ENCODE measurements around the gene PRKAA2. TPM values are rescaled to one million over a fixed set of nuclear protein-coding genes. Genes with fewer than 3 reads are reported as not detected.
A peak's percentile ranks its signal among the peaks of the same experiment; 100 is the strongest.

The PRKAA2 gene
- polyA plus RNA-seq, 3 donors, result not detected

DNA sequence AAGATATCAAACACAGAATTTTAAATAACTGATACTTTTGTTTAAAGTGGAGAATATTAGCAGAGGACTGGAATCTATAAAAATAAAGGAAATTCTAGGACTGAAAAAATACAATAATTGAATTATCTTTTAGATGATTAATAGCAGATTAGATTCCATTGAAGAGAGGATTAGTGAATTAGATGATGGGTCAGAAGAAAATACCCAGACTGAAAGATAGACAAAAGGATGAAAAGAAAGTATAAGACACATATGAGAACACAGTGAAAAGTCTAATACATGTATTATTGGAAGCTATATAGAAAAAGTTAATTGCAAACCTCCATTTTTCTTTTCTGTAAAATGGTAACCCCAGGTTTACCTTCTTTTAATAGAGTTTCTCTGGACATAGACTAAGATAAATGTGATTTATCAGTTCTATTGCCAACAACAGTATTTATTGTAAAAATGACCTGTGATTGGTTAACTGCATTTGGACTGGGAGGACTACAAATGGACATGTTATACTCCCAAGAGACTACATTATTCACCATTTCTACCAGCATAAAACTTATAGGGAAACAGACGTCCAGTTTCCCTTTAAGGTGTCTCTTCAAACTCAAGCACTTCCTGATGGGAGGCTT, 11.0 kb downstream of the PRKAA2 start:
- TF ChIP-seq, protein P1, sequence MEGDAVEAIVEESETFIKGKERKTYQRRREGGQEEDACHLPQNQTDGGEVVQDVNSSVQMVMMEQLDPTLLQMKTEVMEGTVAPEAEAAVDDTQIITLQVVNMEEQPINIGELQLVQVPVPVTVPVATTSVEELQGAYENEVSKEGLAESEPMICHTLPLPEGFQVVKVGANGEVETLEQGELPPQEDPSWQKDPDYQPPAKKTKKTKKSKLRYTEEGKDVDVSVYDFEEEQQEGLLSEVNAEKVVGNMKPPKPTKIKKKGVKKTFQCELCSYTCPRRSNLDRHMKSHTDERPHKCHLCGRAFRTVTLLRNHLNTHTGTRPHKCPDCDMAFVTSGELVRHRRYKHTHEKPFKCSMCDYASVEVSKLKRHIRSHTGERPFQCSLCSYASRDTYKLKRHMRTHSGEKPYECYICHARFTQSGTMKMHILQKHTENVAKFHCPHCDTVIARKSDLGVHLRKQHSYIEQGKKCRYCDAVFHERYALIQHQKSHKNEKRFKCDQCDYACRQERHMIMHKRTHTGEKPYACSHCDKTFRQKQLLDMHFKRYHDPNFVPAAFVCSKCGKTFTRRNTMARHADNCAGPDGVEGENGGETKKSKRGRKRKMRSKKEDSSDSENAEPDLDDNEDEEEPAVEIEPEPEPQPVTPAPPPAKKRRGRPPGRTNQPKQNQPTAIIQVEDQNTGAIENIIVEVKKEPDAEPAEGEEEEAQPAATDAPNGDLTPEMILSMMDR (IDR thresholded peaks at IDR 0.05), result no peak
- Histone ChIP-seq H3K27ac (ENCODE audit: low read depth in 1 of 2, low read length in 2 of 2) (no peak overlapping the region), H3K27me3 (ENCODE audit: control insufficient read depth in 2 of 2, insufficient read depth in 2 of 2, low read length in 2 of 2) (no peaks in the 10 kb centered on the region), H3K4me3 (replicated peaks in 1 of 3; ENCODE audit: low read depth in 2 of 3, low read length in 3 of 3) (no peak overlapping the region), H3K4me1 (ENCODE audit: control insufficient read depth in 1 of 2, insufficient read depth in 2 of 2, low read length in 2 of 2) (no peaks in the 10 kb centered on the region), H3K36me3 (replicated peaks in 1 of 2; ENCODE audit: control insufficient read depth in 1 of 2, insufficient read depth in 2 of 2, low read length in 2 of 2) (no peaks in the 10 kb centered on the region), H3K4me2 (replicated peaks; ENCODE audit: extremely low read depth, low read length, poor library complexity, severe bottlenecking) (no peak overlapping the region), H4K20me1 (ENCODE audit: insufficient read depth, low read length) (no peaks in the 10 kb centered on the region), H2AFZ (ENCODE audit: insufficient read depth, low read depth, low read length, poor library complexity, severe bottlenecking) (no peak overlapping the region), H3K9ac (ENCODE audit: insufficient read depth, low read length, poor library complexity, severe bottlenecking) (no peak overlapping the region), H3K9me3 (replicated peaks in 1 of 2; ENCODE audit: control insufficient read depth in 1 of 2, insufficient read depth in 1 of 2, low read length in 2 of 2) (peaks cover 0 to 13% of the 10 kb centered on the region in 2 donors), H3K79me2 (ENCODE audit: insufficient read depth, low read length) (no peaks in the 10 kb centered on the region)
- no peak for DNase-seq
- H3K27ac Mint-ChIP-seq, result peak overlapping the region in 1 of 7 donors; percentile 11
- no CpG with 5 or more reads among the region's 1 CpG for WGBS (ENCODE audit: insufficient coverage)
- H3K36me3 Mint-ChIP-seq, result no peaks in the 10 kb centered on the region
- no peaks in the 10 kb centered on the region for H3K4me1 Mint-ChIP-seq
- H3K27me3 Mint-ChIP-seq (ENCODE audit: low read depth in 3 of 3), result peaks cover 0 to 3% (median 2%) of the 10 kb centered on the region in 3 donors
- H3K9me3 Mint-ChIP-seq, result peaks cover 3 to 18% (median 9%) of the 10 kb centered on the region in 7 donors
- intact Hi-C loops (cut with micrococcal nuclease), result no loop called here
- H3K4me3 Mint-ChIP-seq, result no peak overlapping the region

DNA sequence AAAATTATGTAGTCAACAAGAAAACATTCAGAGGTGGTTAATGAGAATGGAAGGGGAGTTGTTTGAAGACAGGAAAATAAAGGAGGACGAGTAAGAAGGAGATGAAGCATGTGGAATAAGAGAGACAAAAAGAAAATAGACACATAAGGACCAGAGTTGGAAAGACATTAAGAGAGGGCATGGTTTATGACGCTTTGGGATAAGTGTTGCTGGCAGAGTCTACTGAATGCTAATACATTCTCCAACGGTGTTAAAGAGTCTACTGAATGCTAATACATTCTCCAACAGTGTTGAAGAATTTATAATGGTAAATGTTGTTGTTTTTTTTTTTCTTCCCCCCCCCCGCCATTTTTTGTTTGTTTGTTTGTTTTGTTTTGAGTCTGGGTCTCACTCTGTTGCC, 13.1 kb downstream of the PRKAA2 start:
- Histone ChIP-seq H3K9ac (ENCODE audit: insufficient read depth, low read length, poor library complexity, severe bottlenecking) (no peak overlapping the region), H3K9me3 (replicated peaks in 1 of 2; ENCODE audit: control insufficient read depth in 1 of 2, insufficient read depth in 1 of 2, low read length in 2 of 2) (peaks cover 0 to 13% of the 10 kb centered on the region in 2 donors), H3K27me3 (ENCODE audit: control insufficient read depth in 2 of 2, insufficient read depth in 2 of 2, low read length in 2 of 2) (no peaks in the 10 kb centered on the region), H3K4me2 (replicated peaks; ENCODE audit: extremely low read depth, low read length, poor library complexity, severe bottlenecking) (no peak overlapping the region), H2AFZ (ENCODE audit: insufficient read depth, low read depth, low read length, poor library complexity, severe bottlenecking) (no peak overlapping the region), H3K36me3 (replicated peaks in 1 of 2; ENCODE audit: control insufficient read depth in 1 of 2, insufficient read depth in 2 of 2, low read length in 2 of 2) (no peaks in the 10 kb centered on the region), H3K27ac (ENCODE audit: low read depth in 1 of 2, low read length in 2 of 2) (no peak overlapping the region), H3K79me2 (ENCODE audit: insufficient read depth, low read length) (no peaks in the 10 kb centered on the region), H4K20me1 (ENCODE audit: insufficient read depth, low read length) (no peaks in the 10 kb centered on the region), H3K4me3 (replicated peaks in 1 of 3; ENCODE audit: low read depth in 2 of 3, low read length in 3 of 3) (no peak overlapping the region), H3K4me1 (ENCODE audit: control insufficient read depth in 1 of 2, insufficient read depth in 2 of 2, low read length in 2 of 2) (no peaks in the 10 kb centered on the region)
- H3K36me3 Mint-ChIP-seq, result no peaks in the 10 kb centered on the region
- peaks cover 0 to 1% (median 0%) of the 10 kb centered on the region in 3 donors for H3K27me3 Mint-ChIP-seq (ENCODE audit: low read depth in 3 of 3)
- DNase-seq, result no peak
- 90% methylated on average over 1 of the region's 4 CpGs for WGBS (ENCODE audit: insufficient coverage)
- TF ChIP-seq, protein P1 (IDR thresholded peaks at IDR 0.05), result no peak
- H3K4me1 Mint-ChIP-seq, result no peaks in the 10 kb centered on the region
- H3K9me3 Mint-ChIP-seq, result peaks cover 0 to 16% (median 9%) of the 10 kb centered on the region in 7 donors
- intact Hi-C loops (cut with micrococcal nuclease), result no loop called here
- no peak overlapping the region for H3K27ac Mint-ChIP-seq
- no peak overlapping the region for H3K4me3 Mint-ChIP-seq
